NCI-H2196 (cell line): Measurements from ENCODE around the gene COTL1.
"Not testable (repeated sequence)": the region's sequence is repeated elsewhere in the genome, so short reads cannot be mapped to it uniquely, and the experiment has no call there.

ENCODE experiments used
- DNase-seq: peaks from one replicate; lab custom pipeline; 2025; ENCODE audit not compliant: unreplicated experiment; lab: John Stamatoyannopoulos, UW

COTL1 gene

GRCh38 chr16:84643674-84644073, 25.8 kb upstream of the COTL1 start:
- no peak for DNase-seq

GRCh38 chr16:84643180-84643583, 25.3 kb upstream of the COTL1 start:
- DNase-seq: no peak

- no peak for DNase-seq
Observed at GRCh38 chr16:84641643-84642358, 23.9 kb upstream of the COTL1 start.

DNA sequence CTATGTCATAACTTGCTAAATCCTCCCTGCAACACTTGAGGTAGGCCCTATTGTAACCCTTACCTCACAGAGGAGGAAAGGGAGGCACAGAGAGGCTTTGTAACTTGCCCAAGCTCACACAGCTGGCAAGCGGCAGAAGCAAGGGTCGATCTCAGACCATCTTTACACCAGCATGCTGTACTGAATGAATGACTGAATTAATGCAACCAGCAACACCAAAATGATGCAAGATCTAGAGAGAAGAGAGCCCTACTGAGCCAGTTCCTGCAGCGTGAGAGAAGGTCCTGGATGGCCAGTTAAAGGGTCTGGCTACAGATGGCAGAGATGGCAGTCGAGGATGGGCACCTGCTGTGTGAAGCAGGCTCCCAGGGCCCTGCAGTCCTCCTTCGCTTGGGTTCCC, 22.3 kb upstream of the COTL1 start:
- no peak for DNase-seq

DNA sequence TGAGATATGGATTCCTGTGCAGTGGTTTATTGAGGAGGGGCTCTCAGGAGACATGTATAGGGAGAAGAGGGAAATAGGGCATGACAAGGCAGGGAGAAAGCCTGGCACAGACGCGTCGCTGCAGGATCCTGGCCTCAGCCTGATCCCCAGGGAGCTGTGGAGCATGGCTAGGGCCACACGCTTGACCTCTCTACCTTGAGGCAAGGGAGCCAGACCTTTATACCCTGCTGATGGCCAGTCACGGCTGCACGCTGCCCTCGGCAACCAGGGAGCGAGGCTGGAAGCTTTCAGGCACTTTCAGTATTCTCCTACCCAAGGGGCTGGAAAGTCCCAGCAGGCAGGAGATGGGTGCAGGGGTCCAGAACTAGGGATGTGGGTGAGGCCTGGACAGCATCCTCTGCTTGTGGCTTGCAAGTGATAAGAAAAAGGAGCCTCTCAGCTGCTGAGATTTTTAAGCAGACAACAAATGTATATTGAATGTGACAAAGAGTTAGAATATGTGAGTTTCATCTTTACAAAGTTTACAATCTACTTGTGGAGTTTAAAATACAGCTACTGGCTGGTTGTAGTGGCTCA, 20.4 kb upstream of the COTL1 start:
- no peak for DNase-seq

DNA sequence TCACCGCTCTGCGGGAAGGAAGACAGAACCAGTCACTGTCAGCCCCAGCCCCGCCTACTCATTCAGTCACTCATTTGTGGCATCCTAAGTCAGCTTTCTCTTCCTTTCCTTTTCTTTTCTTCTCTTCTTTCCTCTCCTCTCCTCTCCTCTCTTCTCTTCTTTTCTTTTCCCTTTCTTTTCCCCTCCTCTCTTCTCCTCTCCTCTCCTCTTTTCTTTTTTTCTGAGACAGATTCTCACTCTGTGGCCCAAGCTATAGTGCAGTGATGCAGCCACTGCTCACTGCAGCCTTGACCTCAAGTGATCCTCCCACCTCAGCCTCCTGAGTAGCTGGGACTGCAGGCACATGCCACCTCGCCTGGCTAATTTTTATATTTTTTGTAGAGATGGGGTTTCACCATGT, 19.8 kb upstream of the COTL1 start:
- DNase-seq: no peak

GRCh38 chr16:84635702-84636101, 17.8 kb upstream of the COTL1 start:
- no peak for DNase-seq

GRCh38 chr16:84633622-84634021, 15.7 kb upstream of the COTL1 start:
- peak; percentile 27 for DNase-seq

GRCh38 chr16:84632862-84633261, 15.0 kb upstream of the COTL1 start:
- not testable (repeated sequence) for DNase-seq

DNA sequence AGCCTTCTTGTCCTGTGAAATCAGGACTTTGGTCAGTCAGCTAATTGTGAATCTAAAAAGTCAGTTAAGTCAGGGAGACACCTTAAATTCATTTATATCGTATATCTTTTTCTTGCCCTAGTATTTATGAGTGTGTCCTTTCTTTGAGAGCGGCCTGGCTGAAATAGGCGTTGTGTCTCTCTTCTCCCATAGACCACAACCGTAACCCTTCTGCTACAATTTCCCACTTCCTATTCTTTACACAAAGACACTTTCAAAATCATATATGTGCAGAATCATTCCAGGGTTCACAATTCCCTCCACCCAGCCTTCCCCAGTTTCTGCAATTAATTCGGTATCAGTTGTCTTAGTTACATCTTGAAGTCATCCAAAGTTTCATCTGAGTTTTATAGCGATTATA, 14.0 kb upstream of the COTL1 start:
- DNase-seq: no peak

DNA sequence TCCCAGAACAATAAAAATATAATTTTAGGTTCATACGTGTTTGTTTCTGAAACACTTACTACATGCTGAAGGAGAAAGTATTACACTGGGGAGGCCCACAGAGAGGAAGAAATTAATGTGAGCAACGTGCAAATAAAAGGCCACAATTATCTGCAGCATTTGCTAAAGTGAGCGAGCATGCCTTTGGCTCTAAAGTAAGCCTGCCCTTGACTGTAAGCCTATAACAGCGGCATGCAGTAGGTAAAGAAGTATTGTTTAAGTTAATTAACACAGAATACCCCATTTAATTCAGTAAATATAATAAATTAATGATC, 13.2 kb upstream of the COTL1 start:
- no peak for DNase-seq

GRCh38 chr16:84630446-84631152, 12.7 kb upstream of the COTL1 start:
- no peak for DNase-seq

GRCh38 chr16:84630009-84630408, 12.1 kb upstream of the COTL1 start:
- no peak for DNase-seq

DNA sequence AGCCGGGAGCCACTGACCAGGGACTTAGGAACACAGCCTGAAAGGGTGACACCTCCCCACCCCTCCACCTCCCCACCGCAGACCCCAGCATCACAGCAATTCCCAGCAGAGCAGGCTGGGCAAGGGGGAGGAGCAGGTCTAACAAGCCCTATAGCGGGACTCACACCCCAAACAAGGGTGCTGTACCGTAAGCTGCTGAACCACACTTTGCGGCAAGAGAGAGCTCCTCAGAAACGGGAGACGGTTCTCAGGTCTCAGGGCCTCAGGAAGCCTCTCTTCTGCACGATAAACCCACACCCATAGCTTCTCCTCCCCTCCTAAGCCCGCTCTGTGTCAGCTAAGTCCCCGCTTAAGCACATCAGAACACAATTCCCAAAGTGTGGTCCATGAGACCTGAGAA, 11.7 kb upstream of the COTL1 start:
- DNase-seq: no peak

DNA sequence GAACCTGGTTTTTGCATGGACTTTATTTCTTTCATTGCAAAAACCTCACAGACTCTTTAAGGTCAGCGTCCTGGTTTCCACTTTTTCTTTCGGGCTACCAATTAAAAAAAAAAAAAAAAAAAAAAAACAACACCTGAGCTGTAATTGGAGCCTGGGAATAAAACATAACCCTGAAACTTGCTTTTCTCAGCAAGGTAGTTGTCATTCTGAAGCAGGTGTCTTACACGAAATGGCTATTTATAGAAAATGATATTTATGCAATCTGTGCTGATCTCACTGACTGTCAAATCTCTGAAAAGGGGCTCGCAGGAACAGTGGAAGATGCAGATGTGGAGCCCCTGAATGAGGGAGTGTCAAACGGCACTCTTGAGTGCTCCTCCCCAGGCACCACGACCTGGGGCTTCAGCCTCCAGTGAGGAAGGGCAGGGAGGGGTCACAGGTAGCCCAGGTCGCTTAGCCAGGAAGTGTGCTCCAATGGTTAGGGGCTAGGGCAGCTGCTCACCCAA, 10.4 kb upstream of the COTL1 start:
- no peak for DNase-seq

DNA sequence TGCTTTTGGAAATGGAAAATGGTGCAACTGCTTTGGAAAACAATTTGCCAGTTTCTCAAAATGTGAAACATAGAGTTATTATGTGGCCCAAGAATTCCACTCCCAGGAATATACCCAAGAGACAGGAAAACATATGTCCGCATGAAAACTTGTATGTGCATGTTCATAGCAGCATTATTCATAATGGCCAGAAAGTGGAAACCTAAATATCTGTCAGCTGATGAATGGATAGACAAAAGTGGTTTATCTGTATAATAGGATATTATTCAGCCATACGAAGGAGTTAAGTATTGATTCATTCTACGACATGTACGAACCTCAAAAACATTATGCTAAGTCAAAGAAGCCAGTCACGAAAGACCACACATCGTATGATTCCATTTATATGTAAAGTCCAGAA, 7.7 kb upstream of the COTL1 start:
- no peak for DNase-seq

DNA sequence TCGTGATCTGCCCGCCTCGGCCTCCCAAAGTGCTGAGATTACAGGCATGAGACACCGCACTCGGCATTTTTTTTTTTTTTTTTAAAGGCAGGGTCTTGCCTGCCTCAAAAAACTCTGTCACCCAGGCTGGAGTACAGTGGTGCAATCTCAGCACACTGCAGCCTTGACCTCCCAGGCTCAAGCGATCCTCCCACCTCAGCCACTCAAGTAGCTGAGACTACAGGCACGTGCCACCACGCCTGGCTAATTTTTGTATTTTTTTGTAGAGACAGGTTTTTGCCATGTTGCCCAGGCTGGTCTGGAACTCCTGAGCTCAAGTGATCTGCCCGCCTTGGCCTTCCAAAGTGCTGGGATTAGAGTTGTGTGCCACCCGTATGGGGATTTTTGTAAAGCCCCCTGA, 3.0 kb upstream of the COTL1 start:
- not testable (repeated sequence) for DNase-seq

DNA sequence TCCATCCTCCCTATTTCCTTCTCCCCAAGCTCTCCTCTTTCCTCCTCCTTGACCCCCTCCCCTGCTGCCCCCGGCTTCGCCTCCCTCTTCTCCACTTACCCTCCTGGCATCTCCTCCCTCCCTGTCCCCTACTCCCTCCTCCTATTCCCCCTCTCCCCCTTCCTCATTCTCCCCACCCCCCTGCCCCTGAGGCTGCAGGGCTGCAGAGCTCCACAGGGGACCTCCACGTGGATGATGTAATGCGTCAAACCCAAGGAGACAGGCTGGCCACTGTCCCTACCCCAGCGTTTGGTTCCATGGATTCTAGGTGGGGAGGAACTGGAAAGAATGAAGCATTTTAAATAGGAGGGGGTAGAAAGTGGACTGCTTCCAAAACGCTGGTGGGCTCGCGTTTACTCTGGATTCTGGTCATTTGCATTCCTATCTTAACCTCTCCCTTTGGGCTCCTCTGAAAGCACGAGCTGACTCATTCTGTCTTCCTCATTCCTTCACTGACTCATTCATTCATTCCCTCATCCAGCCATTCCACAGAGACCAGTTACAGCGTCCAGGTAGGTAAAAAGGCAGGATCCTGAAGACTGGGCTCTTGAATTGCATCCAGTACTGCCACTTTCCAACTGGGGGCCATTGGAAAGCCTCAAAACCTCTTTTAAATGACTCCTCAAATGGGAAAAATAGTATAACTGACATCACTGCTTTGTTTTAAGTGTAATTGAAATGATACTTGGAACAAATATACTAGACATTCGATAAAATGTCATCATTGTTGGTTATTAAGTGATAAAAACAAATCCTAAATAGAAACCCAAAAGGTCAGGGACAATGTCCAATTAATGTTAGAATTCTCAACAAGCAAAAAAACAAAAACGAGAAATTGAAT, 943 bp upstream of the COTL1 start:
- no peak for DNase-seq

- DNase-seq: no peak
Observed at GRCh38 chr16:84617041-84617790, 662 bp downstream of the COTL1 start.

DNA sequence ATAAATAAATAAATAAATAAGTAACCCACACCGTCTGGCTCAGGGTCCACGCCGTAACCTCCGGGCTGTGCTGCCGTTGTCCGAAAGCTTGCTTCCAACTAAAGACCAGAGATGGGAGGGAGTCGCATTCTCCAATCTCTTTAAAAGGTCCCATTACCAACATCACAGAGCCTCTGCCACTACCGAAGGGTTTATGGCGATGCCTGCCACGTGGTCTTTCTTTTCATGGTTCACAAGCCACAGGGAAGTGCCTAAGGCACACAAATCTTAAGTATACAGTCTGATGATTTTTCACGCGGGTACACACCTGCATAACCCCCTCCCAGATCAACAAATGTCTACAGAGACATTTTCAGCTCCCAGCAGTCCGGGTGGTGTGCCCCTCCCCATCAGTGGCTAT, 1.4 kb downstream of the COTL1 start:
- no peak for DNase-seq
